ENCODE measurements around the gene FOXJ1.

Gene FOXJ1

DNA sequence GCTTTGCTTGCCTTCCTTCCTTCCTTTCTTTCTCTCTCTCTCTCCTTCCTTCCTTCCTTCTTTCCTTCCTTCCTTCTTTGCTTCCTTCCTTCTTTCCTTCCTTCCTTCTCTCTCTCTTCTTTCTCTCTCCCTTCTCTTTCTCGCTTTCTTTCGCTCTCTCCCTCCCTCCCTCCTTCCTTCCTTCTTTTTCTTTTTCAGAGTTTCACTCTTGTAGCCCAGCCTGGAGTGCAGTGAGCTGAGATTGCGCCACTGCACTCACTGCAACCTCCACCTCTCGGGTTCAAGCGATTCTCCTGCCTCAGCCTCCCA lies 17.9 kb downstream of the FOXJ1 start:
- DNase-seq, result no peak

DNA sequence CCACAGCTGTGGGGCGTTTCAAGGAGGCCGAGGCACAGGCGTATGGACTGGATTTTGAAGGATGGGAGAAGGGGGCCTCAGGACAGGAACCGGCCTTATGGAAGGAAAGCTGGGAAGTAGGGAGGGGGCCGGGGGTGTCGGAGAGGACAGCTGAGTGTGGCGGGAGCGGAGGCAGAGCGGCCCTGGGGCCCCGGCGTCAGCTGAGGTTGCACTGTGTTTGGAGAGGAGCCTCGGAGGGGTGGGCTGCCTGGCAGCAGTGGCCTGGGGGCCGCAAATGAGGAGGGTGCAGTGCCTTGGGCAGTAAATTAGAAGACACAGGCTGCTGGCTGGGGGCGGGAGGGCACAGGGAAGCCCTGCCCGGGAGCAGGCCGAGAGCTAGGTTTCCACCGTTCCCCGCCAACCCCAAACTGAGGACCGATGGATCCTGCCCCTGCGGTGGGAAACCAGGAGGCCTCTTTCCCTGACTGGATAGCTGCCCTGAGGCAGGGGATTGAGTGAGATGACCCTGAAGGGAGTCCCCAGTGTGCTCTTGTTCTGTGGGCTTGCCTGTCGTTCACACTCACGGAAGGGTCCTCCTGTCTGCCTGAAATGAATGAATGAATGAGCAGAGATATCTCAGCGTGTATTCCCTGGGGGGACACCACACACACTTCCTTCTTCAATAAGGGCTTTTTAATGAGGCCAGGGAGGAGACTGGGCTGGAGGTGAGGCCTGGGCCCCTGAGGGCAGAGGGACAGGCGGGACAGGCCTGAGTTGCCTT lies 18.4 kb downstream of the FOXJ1 start:
- no peak for DNase-seq

DNA sequence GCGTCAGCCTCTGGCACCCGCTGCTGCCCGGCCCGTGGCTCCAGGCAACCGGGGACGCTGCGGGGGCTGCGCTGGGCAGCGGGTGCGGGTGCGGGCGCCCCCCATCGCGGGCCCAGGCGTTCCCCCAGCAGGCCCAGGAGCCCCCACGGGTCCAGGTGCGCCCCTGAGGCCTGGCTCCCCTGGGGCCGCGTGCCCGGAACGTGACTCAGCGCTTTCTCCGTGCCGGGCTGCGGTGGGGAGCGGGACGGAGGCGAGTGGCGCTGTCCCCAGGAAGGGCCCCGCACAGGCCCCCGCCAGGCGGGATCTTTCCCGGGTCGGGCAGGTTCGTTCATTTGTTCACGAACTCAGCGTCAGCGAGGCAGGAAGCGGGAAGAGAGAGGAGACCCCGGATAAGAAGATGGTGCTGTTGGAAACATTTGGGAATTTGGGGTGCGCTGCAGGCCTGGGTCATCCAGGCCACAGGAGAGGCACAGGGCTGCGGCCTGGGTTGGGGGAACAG lies 19.1 kb downstream of the FOXJ1 start:
- no peak for DNase-seq

DNA sequence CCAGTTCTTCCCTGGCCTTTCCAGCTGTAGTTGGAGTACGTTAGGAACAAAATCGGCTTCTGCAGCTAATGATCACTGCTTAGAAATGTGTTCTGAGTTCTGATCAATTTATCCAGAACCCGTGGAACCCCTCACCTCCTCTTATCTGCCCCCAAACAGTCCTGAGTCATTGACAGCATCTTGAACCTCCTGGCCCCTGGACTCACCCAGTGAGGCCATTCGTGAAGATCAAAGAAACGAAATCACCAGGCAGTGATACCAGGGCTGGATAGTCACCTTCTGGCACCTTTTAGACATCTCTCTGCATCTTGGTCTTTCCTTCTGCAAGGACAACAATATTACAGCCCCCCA lies 20.4 kb downstream of the FOXJ1 start:
- no peak for DNase-seq

DNA sequence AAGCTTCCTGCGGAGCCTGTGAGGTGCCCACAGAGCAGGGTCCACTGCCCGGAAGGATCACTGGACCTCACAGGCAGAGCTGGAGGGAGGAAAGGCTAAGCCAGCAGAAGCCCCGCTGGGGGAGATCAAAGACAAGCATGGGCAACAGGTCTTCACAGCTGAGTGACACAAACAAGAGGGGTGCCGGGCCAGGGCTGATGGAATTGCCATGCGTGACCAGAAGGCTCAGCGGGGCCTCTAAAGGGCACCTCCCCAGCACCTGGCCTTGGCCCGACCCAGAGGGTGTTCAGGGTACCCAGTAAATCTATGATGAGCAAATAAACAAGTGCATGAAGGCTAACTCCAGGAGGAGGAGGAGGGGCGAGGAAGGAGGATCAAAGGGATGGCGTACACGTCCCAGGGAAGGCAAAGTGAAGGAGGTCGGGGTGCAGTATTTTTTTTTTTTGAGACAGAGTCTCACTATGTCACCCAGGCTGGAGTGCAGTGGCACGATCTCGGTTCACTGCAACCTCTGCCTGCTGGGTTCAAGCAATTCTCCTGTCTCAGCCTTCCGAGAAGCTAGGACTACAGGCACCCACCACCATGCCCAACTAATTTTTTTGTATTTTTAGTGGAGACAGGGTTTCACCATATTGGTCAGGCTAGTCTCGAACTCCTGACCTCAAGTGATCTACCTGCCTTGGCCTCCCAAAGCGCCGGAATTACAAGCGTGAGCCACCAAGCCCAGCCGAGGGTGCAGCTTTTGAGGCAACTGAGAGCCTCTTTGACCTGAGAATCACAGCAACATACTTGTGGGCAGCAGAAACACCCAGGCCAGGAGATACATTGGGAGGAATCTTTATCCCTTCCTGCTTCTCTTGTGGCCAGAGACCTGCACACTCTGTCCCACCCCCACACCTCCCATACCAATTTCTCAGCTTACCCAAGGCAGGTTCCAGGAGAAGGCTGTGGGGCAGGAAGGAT lies 21.4 kb downstream of the FOXJ1 start:
- no peak for DNase-seq

DNA sequence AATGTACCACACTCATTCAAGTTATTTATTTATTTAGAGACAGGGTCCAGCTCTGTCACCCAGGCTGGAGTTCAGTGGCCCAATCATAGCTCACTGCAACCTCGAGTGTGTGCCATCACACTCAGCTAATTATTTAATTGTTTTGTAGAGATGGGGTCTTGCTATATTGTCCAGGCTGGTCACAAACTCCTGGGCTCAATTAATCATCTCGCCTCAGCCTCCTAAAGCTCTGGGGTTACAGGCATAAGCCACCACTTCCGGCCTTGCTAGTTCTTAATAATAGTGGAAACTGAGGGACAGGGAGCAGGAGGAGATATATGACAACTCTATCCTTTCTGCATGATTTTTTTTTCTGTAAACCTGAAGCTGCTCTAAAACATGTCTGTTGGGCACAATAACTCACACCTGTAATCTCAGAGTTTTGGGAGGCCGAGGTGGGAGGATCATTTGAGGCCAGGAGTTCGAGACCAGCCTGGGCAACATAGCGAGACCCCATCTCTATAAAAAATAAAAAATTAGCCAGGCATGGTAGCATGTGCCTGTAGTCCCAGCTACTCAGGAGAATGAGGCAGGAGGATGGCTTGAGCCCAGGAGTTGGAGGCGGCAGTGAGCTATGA lies 25.8 kb downstream of the FOXJ1 start:
- no peak for DNase-seq

DNA sequence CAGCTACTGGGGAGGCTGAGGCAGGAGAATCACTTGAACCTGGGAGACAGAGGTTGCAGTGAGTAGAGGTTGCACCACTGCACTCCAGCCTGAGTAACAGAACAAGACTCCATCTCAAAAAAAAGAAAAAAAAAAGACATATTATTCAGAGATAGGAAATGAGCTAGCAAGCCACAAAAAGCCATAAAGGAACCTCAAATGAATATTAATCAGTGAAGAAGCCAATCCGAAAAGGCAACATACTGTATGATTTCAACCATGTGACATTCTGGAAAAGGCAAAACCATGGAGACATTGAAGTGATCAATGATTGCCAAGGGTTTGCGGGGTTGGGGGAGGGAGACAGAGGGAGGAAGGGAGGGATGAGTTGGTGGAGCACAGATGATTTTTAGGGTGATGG lies 29.1 kb downstream of the FOXJ1 start:
- DNase-seq, result no peak

DNA sequence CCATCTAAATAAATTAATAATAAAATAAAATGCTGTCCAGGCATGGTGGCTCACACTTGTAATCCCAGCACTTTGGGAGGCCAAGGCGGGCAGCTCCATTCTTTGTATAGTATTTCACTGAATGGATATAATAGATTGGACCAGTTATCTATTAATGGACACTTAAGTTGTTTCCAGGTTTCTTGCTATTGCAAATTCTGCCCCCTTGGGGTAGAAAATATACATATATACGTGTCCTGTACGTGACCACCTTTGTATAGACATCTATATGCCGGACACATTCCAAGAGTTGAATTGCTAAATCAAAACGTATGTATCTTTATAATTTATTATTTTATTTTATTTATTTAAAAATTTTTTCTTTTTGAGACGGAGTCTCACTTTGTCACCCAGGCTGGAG lies 33.5 kb downstream of the FOXJ1 start:
- DNase-seq, result no peak

DNA sequence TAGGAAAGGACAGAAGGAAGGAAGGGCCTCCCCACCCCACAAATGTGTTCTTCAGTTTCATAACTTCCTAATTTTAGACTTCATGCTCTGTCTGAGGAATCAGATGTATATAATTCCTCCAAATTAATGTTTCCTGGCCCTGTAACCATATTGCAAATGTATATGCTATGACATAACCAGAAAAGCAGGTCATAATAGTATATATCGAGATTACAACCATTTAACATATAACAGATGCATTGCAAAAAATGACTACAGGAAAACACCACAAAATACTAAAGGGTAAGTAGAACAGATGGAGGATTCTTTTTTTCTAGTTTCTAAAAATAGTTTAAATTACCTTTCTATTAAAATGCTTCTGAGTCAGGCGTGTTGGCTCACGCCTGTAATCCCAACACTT lies 34.3 kb downstream of the FOXJ1 start:
- no peak for DNase-seq

DNA sequence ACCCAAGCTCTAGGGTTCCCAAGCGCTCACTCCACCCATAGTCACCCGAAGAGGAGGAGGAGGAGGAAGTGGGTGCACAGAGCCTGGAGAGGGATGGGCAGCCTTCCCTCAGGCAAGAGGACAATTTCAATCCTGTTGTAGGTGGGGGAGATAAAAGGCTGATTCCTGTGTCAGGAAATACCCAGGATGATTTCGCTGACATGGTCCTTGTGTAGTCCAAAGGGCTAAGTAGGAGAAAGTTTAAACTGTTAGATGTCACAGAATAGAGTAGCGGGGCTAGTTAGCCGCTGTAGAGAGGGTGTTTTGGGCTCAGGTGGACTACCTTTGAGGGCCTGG lies 36.2 kb downstream of the FOXJ1 start:
- no peak for DNase-seq

DNA sequence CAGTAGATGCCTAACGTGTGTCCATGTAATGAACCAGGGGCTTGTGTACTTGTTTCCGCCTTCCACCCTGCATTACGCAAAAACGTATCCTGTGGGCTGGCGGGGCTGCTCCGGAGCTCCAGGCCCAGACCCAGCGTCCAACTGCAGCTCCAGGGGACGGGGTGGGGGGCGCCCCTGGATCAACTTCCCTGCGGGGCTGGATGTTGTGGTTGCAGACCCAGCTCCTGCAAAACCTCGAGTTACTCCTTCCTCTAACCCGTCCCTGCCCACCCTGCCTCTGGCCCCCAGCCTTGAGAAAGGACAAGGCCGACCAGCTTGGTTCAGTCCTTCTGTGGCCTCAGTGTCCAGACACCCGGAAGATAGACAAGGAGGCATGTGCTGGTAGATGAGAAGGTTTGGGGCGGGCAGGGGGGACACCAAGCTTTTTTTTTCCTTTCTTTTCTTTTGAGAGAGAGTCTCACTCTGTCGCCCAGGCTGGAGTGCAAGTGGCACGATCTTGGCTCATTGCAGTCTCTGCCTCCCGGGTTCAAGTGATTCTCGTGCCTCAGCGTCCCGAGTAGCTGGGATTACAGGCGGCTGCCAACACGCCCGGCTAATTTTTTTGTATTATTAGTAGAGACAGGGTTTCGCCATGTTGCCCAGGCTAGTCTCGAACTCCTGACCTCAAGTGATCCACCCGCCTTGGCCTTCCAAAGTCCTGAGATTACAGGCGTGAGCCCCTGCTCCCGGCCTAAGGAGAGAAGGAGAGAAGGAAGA lies 36.7 kb downstream of the FOXJ1 start:
- no peak for DNase-seq

DNA sequence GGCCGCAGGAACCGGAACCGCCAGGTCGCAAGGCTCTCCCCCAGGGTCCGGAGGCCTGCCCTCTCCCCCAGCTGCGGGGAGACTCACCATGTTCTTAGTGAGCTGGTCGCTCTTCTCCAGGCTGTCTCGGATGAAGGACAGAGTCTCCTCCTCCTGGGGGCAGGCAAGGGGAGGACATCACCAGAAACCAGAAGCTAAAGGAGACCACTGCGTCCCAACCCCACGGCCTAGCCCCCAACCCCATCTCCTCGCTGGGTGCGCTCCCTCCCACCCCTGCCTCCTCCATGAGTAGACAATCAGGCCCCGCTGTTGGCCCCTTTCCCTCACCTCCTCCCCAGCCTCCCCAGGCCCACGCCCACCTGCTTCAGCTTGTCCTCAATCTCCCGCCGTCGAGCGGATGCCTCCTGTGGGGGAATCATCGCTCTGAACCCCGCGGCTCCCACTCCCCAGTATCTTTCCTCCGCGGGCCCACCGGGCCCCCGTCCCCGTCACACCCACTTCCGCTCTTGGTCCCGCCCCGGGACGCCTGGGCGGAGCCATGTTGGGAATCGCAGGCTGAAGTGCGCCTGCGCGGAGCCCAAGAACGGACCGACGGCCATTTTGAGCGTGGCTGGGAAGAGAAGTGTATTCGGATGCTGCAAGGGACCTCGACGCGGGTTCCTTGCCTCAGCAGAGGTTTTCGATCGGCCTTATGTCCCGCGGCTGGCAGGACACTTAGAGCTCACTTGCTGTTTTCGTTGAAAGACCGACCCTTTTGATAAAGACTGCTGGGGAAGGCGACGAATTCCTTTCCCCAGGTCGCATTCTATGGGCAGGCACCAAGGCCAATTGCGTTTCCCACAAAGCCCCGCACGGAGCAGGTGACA lies 37.5 kb downstream of the FOXJ1 start, which contains the start of gene EXOC7:
EXOC7 (minus strand) TSS at position 514 of the 866 bp plus-strand sequence; CDS start at position 419, 95 bp downstream.
- DNase-seq, result peak; percentile 92

DNA sequence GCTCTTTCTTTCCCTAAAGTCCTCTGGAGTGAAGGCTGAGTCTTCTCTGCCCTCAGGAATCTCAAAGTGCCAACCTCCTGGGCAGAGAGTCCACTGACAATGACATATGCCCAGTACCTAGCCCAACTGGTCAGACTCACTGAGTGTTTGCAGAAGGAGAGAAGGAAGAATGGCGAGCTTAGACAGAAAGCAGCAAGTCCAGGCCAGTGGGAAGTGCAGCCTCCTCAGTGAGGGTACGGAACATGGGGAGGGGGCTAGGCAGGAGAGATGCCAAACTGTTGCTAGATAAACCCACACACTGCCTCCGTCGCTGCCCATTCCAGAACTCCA lies 38.1 kb downstream of the FOXJ1 start:
- no peak for DNase-seq

DNA sequence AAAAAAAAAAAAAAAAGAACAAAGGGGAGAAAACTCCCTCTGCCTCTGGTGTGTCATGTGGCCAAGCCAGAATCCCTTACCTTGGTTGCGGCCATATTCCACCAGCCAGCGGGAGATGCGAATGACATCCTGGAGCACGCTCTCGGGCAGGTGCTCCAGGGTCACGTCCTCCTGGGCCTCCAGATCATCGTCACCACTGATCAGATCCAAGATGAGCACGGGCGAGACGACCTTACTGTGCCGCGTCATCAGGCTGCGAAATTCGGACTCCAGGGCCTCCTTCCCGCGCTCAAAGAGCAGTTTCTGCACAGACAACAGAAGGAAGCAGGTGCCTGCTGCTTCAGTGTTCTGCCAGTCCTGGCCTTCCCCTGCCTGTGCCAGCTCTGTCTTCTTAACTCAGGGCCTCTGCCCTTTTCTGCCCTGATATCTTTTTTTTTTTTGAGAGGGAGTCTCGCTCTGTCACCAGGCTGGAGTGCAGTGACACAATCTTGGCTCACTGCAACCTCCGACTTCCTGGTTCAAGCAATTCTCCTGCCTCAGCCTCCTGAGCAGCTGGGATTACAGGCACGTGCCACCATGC lies 43.2 kb downstream of the FOXJ1 start:
- DNase-seq, result no peak

DNA sequence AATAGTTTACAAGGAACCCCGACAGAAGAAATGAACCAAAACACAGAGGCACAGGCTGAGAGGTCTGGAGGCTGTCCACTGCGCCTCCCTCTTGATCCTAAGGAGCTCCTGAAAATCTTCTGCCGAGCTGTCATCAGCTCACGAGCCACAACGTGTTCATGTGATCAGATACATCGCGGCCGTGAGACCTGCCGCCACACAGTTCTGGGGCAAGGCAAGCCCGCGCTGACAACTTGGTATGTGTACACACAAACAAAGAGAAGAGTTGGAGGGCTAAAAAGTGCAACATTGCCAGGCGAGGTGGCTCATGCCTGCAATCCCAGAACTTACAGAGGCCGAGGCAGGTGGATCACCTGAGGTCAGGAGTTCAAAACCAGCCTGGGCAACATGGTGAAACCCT lies 45.1 kb downstream of the FOXJ1 start:
- no peak for DNase-seq

DNA sequence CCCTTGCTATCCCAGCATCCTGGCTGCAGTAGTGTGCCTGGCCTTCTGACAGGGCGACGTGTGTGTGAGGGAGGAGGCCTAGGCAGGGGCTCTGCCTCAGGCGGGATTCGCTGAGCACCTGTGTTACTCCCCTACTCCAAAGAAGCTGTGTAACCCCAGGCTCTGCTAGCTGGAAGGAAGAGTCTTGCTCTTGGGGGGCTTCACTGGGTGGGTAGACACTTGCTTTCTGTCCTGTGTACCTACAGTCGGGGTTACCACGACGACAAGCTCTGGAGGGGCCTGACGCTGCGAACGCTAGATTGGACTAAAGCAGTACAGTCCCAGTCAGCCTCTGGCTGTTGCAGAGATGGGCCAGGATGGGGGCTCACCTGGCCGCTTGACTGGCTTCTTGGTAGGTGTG lies 47.0 kb downstream of the FOXJ1 start:
- no peak for DNase-seq

DNA sequence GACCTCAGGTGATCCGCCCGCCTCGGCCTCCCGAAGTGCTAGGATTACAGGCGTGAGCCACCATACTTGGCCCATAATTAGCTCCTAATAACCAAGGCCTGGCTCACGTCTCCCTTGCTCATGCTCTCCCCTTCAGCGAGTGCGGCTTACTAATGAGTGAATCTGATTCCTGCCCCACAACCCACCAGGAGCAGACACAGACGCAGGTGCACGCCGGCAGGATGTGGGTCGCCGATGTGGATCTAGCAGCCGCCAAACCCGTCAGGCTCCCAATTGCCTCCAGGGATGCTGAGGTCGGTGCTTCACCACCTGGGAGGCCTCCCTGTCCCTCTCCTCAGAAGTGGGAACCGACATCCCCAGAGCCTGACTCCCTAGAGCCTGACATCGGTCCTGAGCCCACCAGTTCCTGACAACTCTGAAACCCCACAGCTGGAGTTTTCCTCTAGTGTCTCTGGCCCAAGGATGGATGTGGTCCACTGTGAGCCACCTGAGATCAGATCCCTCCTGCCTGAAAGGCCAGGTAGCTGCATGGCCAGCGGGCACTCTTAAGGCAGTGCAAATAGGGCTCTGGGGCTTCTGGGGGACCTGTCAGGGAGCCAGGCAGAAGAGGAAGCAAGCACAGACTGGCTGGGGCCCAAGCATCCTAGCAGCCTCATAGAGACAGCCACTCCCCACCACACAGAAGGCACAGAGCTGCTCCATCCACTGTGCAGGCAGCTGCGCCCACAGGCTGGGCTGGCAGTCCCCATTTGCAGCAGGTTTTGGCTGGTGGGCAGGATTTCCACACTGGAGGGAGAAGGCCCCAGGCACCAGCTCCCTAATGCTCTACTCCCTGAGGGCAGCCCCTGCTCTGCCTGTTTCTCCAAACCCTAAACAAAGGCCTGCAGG lies 48.3 kb downstream of the FOXJ1 start:
- no peak for DNase-seq

DNA sequence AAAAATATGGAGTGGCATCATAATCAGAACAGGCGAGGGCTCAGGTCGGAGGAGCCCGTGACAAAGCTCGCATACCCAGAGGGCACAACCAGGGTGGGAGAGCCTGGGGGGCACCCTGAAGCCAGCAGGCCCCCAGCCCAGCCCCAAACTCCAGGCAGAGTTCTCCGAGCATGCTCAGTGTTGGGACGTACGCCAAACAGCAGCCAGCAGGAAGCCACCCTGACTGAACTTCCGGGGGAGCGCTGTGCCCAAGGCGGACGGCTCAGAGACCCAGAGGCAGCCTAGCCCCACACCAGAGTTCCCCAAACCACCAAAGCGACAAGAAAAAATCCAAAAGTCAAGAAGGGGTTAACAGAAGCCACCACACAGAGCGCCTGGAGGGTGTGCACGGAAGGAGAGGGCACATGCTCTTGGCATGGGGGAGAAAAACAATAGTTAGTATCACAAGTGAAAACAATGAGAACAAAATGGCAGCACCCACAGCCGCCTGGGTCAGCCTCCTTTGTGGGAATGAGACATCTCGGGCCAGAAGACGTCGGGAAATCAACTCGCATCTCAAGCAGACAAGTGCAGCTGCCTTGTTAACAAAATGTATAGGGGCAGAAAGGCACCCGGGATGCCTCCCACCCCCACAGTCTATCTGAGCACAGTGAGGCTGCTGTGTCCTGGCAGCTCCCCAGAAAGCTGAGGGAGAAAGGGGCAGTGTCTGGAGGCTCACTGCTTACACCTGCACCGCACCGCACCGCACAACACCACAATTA lies 49.3 kb downstream of the FOXJ1 start:
- DNase-seq, result no peak

DNA sequence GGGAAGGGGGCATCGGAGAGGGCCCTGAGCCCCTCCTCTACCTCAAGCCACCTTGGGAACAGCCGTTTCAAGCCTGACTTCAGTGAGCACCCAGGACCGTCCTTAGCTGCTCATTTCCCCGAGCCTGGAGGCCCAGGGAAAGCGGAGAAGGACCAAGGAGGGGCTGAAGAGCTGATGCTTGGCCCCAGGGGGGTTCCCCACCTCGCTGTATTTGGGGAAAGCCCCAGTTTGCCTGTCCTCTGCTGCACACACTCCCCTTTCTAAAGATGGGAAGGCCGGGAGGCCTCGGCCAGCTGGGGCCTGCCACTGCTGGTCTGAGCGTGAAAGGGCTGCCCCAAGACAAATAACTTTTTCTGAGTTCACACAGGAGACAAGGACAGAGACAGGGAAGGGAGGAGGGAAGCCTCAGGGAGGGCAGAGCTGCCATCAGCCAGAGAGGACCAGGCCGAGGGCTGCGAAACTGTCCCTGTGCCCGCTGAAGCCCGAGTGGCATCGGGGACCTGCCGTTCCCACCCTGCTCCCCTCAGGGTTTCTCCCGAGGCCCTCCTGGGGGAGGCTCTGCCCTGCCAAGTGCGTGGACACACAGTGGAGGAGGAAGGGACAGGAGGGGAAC lies 50.4 kb downstream of the FOXJ1 start:
- DNase-seq, result no peak
